ENCODE measurements around the gene CST3. TPM values are rescaled to one million over a fixed set of nuclear protein-coding genes. Genes with fewer than 3 reads are reported as not detected.
A peak's percentile ranks its signal among the peaks of the same experiment; 100 is the strongest.

The CST3 gene
- total RNA-seq, 1 experiment from 2014 or later, result 158 TPM

- no peaks in the 10 kb centered on the region for H3K36me3 ChIP-seq (ENCODE audit: control insufficient read depth, insufficient read depth, low read length)
- H3K4me1 ChIP-seq (ENCODE audit: control insufficient read depth, insufficient read depth, low read length), result no peaks in the 10 kb centered on the region
- BruUV-seq (replicated peaks), result no TSS peak
- no peak overlapping the region for H3K27ac ChIP-seq (ENCODE audit: low read length)
- no peak for DNase-seq (ENCODE audit: low read depth, low spot score)
- ATAC-seq, result no peak
- intact Hi-C loops (cut with micrococcal nuclease; ENCODE audit: unreplicated experiment), result no loop called here
- ChIA-PET CTCF (interaction anchor here (0.9 kb wide), 1 partner anchor 166 kb away, joined by 3 read pairs; no protein-coding TSS in a partner anchor), POLR2A (no interaction called here)
- TF ChIP-seq REST (IDR thresholded peaks at IDR 0.05; ENCODE audit: insufficient read depth in 1 of 2, low read depth in 2 of 2, low read length in 1 of 2), result no peak
- TF ChIP-seq SIN3A (IDR thresholded peaks at IDR 0.05; ENCODE audit: borderline replicate concordance, insufficient read depth, low read depth, low read length), result no peak
- TF ChIP-seq CTCF (IDR thresholded peaks at IDR 0.05), result no peak
- TF ChIP-seq POLR2AphosphoS5 (IDR thresholded peaks at IDR 0.05; ENCODE audit: low read depth, low read length), result no peak
- TF ChIP-seq TCF7L2 (IDR thresholded peaks at IDR 0.05; ENCODE audit: low read depth, low read length), result no peak
- in situ Hi-C loops (cut with HindIII; ENCODE audit: low pct_unique_long_range_greater_than_20kb, low sequenced_read_pairs), result no loop called here
- no peak overlapping the region for H3K4me3 ChIP-seq (ENCODE audit: low read depth in 2 of 2, low read length in 2 of 2)
- no peaks in the 10 kb centered on the region for H3K9me3 ChIP-seq (ENCODE audit: control insufficient read depth, insufficient read depth, low read depth, low read length)
- H3K27me3 ChIP-seq (ENCODE audit: control insufficient read depth, insufficient read depth, low read length), result no peaks in the 10 kb centered on the region; the same call in 1 of the 2 replicates
Observed at GRCh38 chr20:23607497-23608245, 30.1 kb downstream of the CST3 start.

GRCh38 chr20:23606652-23607049, 31.1 kb downstream of the CST3 start:
- ATAC-seq, result peak; percentile 95
- H3K27ac ChIP-seq (ENCODE audit: low read length), result no peak overlapping the region
- H3K36me3 ChIP-seq (ENCODE audit: control insufficient read depth, insufficient read depth, low read length), result no peaks in the 10 kb centered on the region
- CTCF ChIA-PET, result no interaction called here
- H3K4me3 ChIP-seq (ENCODE audit: low read depth in 2 of 2, low read length in 2 of 2), result no peak overlapping the region
- DNase-seq (ENCODE audit: low read depth, low spot score), result peak; percentile 58
- no peaks in the 10 kb centered on the region for H3K9me3 ChIP-seq (ENCODE audit: control insufficient read depth, insufficient read depth, low read depth, low read length)
- intact Hi-C loops (cut with micrococcal nuclease; ENCODE audit: unreplicated experiment), result loop anchor here (1.0 kb wide), 1 partner anchor 164 kb away; no protein-coding TSS in a partner anchor
- POLR2A ChIA-PET, result no interaction called here
- BruUV-seq (replicated peaks), result no TSS peak
- in situ Hi-C loops (cut with HindIII; ENCODE audit: low pct_unique_long_range_greater_than_20kb, low sequenced_read_pairs), result no loop called here
- TF ChIP-seq TCF7L2 (IDR thresholded peaks at IDR 0.05; ENCODE audit: low read depth, low read length) (no peak), CTCF (IDR thresholded peaks at IDR 0.05) (peak; percentile 91)
- H3K4me1 ChIP-seq (ENCODE audit: control insufficient read depth, insufficient read depth, low read length), result no peaks in the 10 kb centered on the region
- no peaks in the 10 kb centered on the region; the same call in 1 of the 2 replicates for H3K27me3 ChIP-seq (ENCODE audit: control insufficient read depth, insufficient read depth, low read length)
